NCI-H345 treated with DMSO at 0.1 percent for 48 hours (cell line): Measurements from ENCODE around the gene SPDYE2.
"Not testable (repeated sequence)": the region's sequence is repeated elsewhere in the genome, so short reads cannot be mapped to it uniquely, and the experiment has no call there.

ENCODE experiments used
- DNase-seq: peaks from one replicate; lab custom pipeline; 2025; ENCODE audit not compliant: unreplicated experiment; lab: John Stamatoyannopoulos, UW

Gene SPDYE2

GRCh38 chr7:102599699-102600098 is 48.7 kb downstream of the SPDYE2 start:
- DNase-seq, result not testable (repeated sequence)

GRCh38 chr7:102602317-102602716 is 51.3 kb downstream of the SPDYE2 start:
- not testable (repeated sequence) for DNase-seq

- not testable (repeated sequence) for DNase-seq
These were observed 53.6 kb downstream of the SPDYE2 start for GRCh38 chr7:102604431-102605145.

- DNase-seq, result not testable (repeated sequence)
These were observed 55.8 kb downstream of the SPDYE2 start for GRCh38 chr7:102606848-102607247.

GRCh38 chr7:102609734-102610133 is 58.7 kb downstream of the SPDYE2 start:
- DNase-seq, result not testable (repeated sequence)

- DNase-seq, result not testable (repeated sequence)
These were observed 59.4 kb downstream of the SPDYE2 start for GRCh38 chr7:102610441-102610840.

- not testable (repeated sequence) for DNase-seq
These were observed 60.1 kb downstream of the SPDYE2 start for GRCh38 chr7:102611013-102611674.

GRCh38 chr7:102611675-102612325 is 60.8 kb downstream of the SPDYE2 start:
- not testable (repeated sequence) for DNase-seq
